ENCODE results near the gene IMP3.
A peak's percentile ranks its signal among the peaks of the same experiment; 100 is the strongest.

Gene IMP3

DNA sequence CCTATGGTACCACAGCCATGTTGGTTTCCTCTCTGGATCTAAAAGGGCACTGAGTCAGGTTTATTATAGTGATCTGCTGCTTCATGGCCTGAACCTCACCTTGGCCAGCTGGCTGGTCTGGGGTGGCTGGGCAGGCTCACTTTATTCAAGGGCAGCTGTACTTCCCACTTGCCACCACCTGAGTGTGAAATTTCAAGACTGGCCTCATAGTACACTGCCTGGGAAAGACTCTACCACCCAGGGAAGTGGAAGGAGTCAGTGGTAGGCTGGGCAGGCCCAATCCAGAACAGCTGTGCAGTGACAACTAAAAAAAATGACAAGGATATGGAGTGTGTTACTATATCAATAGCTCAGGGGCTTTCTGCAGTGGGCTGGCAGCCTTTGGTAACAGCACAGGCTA lies 23.3 kb downstream of the IMP3 start:
- no peak for DNase-seq

GRCh38 chr15:75606711-75607699 lies 33.0 kb downstream of the IMP3 start:
- DNase-seq = no peak

- no peak for DNase-seq
These were observed 34.0 kb downstream of the IMP3 start for GRCh38 chr15:75606026-75606425.

DNA sequence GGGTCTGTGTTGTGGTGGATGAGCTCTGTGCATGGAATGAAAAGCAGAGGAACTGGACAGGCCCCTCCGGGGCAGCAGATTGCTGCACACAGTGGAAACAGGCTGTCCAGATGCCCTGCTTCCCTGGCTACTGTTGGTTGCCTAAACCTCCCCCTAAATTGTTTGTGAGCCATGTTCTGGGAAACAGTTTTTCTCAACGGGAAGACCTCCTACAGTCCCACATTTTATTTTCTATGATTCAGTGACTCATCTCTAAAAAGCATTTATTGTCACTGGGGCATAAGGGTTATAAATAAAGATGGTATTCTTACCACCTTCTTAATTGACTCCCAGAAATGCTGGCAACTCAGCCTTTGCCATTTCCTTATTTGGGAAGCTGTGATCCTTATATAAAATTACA lies 40.6 kb downstream of the IMP3 start:
- no peak for DNase-seq

DNA sequence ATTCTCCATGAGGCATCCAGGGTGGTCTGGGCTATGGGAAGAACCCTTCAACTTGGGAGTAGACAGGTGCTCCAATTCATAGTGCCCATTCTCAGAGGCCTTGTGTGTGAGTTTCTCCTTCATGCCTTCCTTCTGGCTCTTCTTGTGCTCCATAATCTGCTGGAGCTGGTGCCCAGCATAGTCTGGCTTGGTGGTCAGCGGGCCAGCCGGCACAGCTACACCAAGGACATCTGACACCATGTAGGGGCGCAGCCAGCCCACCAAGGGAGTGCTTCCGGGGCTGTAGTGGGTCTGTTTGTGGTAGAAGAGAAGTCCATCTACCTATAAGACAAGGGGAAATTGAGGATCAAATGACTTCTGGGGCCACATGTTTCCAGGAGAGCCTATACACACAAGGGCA lies 41.7 kb downstream of the IMP3 start:
- no peak for DNase-seq

DNA sequence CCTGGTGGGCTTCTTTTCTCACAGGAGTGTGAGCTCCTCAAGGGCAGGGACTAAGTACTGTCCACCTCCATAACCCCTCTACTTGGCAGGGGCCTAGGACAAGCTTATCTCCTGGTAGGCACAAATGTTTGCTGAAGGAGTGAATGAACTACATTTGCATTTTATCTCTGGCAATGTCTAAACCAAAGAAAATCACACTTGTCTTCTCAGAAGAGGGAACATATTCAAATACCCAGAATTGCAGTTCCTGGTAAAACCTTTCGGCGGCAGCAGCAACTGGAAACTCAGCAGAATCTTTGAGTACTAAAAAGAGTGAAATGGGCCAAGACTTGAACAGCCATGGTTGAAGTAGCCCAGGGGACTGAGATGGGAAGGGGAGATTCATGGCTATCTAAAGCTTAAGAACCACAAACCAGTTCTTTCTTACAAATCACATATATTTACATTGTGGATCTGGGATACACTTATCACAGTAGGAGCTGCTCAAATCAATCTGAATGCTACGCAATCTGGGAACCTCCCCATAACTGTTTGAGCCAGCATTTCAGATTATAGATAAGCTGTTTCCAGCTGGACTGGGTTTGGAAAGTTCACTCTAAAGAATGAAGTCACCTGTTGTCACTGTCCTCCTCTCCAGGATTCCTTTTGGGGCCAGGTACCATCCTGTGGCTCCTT lies 42.2 kb downstream of the IMP3 start:
- DNase-seq = peak; percentile 32

GRCh38 chr15:75596703-75597345 lies 43.2 kb downstream of the IMP3 start:
- DNase-seq = no peak

GRCh38 chr15:75594276-75594675 lies 45.7 kb downstream of the IMP3 start:
- DNase-seq = no peak

DNA sequence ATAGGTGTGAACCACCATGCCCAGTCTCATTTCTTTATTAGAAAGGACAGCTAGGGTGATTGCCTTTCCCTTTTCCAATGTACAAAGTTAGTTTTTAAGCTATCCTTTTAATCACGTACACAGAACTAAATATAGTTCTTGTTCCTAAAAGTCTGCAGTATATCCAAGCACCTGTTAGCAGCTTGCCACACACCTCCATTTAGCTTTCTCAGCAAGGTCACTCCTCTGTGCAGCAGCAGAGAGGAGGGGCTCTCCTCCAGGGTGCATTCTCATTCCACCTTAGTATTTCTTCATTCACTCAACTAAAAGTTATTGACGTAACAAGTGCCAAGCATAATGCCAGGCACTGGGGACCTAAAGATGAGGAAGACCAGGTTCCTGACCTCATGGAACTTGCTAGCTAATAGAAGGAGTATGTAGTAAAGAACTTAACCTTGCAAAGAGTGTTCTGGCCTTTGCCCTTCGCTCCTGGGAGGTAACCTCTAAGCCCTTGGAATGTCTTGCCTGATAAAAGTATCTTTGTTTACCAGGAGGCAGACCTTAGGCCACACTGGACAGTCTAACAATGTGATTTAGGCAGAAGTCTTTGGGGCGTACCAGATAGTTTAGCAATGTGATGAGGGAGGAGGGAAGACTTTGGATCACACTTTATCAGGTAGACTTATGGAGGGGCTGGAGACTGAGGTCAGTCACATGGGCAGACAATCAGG lies 48.2 kb downstream of the IMP3 start:
- no peak for DNase-seq

- DNase-seq = no peak
These were observed 49.8 kb downstream of the IMP3 start for GRCh38 chr15:75590239-75590638.
